HG02610 (cell line): ENCODE results near the gene EGR2.

ENCODE experiments used
- ATAC-seq: cut with Tn5 transposase; IDR thresholded peaks from one replicate; pipeline ENCODE4 v1.9.1; 2021; ENCODE audit warnings: mild to moderate bottlenecking, moderate library complexity; ENCODE audit not compliant: unreplicated experiment

Gene EGR2

GRCh38 chr10:62816331-62817120, at the start of gene EGR2:
Gene EGR2, minus strand, starts transcription at chr10:62816366. Its CDS starts 337 bp downstream, at chr10:62816029.
- ATAC-seq: peak; percentile 73

GRCh38 chr10:62862447-62862846, 46.3 kb upstream of the EGR2 start:
- no peak for ATAC-seq

- ATAC-seq: no peak
These were observed 45.3 kb upstream of the EGR2 start for GRCh38 chr10:62861507-62861906.

- no peak for ATAC-seq
These were observed 44.8 kb upstream of the EGR2 start for GRCh38 chr10:62860946-62861345.

GRCh38 chr10:62858364-62858763, 42.2 kb upstream of the EGR2 start:
- ATAC-seq: no peak

GRCh38 chr10:62856021-62856420, 39.9 kb upstream of the EGR2 start:
- no peak for ATAC-seq

GRCh38 chr10:62853710-62854109, 37.5 kb upstream of the EGR2 start:
- ATAC-seq: peak; percentile 20

- peak; percentile 66 for ATAC-seq
These were observed 37.0 kb upstream of the EGR2 start for GRCh38 chr10:62852961-62853702.

GRCh38 chr10:62851442-62851841, 35.3 kb upstream of the EGR2 start:
- no peak for ATAC-seq

- ATAC-seq: no peak
These were observed 34.5 kb upstream of the EGR2 start for GRCh38 chr10:62850646-62851045.

- ATAC-seq: no peak
These were observed 31.3 kb upstream of the EGR2 start for GRCh38 chr10:62847433-62847832.

GRCh38 chr10:62844280-62845011, 28.3 kb upstream of the EGR2 start:
- no peak for ATAC-seq

- ATAC-seq: no peak
These were observed 27.4 kb upstream of the EGR2 start for GRCh38 chr10:62843600-62843999.

GRCh38 chr10:62842983-62843382, 26.8 kb upstream of the EGR2 start:
- ATAC-seq: peak; percentile 59

GRCh38 chr10:62839590-62839989, 23.4 kb upstream of the EGR2 start:
- no peak for ATAC-seq

GRCh38 chr10:62831346-62831745, 15.2 kb upstream of the EGR2 start:
- peak; percentile 82 for ATAC-seq

- no peak for ATAC-seq
These were observed 14.5 kb upstream of the EGR2 start for GRCh38 chr10:62830679-62831078.

GRCh38 chr10:62829622-62830021, 13.5 kb upstream of the EGR2 start:
- ATAC-seq: no peak

GRCh38 chr10:62826273-62826672, 10.1 kb upstream of the EGR2 start:
- ATAC-seq: no peak

GRCh38 chr10:62820586-62820985, 4.4 kb upstream of the EGR2 start:
- no peak for ATAC-seq

- no peak for ATAC-seq
These were observed 3.2 kb upstream of the EGR2 start for GRCh38 chr10:62819141-62819920.
